Sigmoid colon (tissue), 4 donors: ENCODE measurements around the gene UGCG.

Source experiments
- CTCF ChIP-seq, 4 experiments: fragments of 450-650 bp in 3 of 4; fragments of 200-600 bp in 1 of 4; IDR thresholded peaks; one replicate each; pipeline ENCODE4 v1.5.1; 2016 to 2019; ENCODE audit warnings: antibody characterized with exemption in 4 of 4, mild to moderate bottlenecking in 3 of 4, moderate library complexity in 2 of 4
- EP300 ChIP-seq, 4 donors: sonication (generic); formaldehyde crosslinking; IDR thresholded peaks; one replicate each; pipeline ENCODE4 v1.6.1; 2017; ENCODE audit warnings: antibody characterized with exemption in 4 of 4
- POLR2A ChIP-seq, 2 donors: fragments of 450-650 bp; IDR thresholded peaks; one replicate each; pipeline ENCODE4 v1.6.1; 2016; ENCODE audit warnings: antibody characterized with exemption in 2 of 2, mild to moderate bottlenecking in 2 of 2, moderate library complexity in 2 of 2

- TF ChIP-seq CTCF (IDR thresholded peaks at IDR 0.05) (no peak), EP300 (IDR thresholded peaks at IDR 0.05) (no peak), POLR2A (IDR thresholded peaks at IDR 0.05) (no peak)
Measured at GRCh38 chr9:111890334-111890733, 6.3 kb upstream of the UGCG start.
